HL-60/S4 treated with retinoic acid at 250 ng/mL for 4 days and 3 days (cell line): ENCODE results near the gene NRL.

Experiments used
- in situ Hi-C: fragments of 300-500 bp; cut with MboI; formaldehyde crosslinking; loops from 2 replicates; pipeline ENCODE4 v1.7.0; 2022; ENCODE audit warnings: low sequenced_read_pairs

Gene NRL

DNA sequence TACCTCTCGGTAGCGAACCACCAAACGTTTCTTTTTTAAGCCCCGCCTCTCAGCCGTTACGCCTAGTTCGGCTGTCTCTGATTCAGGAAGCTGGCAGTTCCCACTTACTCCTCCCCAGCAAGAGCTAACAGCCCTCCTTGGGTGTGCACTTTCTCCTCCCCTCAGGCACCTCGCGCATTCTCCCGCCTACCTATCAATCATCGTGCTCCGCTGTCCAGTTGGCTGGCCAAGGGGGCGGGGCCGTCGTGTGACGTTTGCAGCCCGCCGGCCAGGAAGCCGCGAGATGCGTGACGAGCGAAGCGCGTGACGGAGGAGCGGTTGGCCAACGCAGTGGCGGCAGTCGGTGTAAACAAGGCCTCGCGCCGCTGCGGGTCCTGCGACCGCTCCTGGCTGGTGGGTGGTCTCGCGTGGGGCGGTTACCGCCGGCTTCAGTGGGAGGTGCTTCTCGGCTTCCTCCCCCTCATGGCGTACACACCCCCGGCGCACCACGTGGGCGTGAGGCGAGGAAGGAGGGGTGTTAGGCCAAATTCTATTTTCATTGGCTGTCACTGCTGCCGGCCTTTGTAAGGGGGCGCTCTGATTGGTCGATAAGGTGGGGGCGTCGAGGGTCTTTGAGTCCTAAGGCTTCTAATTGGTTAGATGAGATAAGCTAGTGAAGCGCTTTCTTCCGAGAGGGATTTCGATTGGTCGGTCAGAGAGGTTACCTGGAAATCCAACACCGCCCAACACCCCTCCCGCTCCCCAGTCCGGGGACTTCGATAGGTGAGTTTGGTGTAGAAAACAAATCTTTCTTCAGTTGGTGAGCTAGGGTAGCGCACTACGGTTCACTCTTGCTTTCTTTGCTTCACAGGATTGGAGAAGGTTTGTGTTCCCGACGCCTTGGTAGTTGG lies at the start of gene NRL, which contains the start of gene DCAF11:
NRL (minus strand) TSS at position 418 of the 890 bp plus-strand sequence. CDS start 32,101 bp downstream, outside the sequence.
DCAF11 (plus strand) TSS at position 246 of the 890 bp plus-strand sequence. CDS start 818 bp downstream, outside the sequence.
- in situ Hi-C loops: no loop called here

DNA sequence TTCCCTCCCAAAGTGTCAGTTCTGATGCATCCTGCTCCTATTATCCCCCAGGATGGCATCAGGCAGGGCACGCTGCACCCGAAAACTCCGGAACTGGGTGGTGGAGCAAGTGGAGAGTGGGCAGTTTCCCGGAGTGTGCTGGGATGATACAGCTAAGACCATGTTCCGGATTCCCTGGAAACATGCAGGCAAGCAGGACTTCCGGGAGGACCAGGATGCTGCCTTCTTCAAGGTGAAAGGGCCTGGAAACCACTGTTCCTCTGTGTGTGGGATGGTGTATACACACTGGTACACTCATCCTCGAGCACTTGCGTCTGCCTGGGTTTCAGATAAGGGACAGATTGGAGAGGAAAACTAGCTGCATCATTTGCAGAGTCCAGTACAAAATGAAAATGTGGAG lies 47.3 kb upstream of the NRL start:
- in situ Hi-C loops: no loop called here

DNA sequence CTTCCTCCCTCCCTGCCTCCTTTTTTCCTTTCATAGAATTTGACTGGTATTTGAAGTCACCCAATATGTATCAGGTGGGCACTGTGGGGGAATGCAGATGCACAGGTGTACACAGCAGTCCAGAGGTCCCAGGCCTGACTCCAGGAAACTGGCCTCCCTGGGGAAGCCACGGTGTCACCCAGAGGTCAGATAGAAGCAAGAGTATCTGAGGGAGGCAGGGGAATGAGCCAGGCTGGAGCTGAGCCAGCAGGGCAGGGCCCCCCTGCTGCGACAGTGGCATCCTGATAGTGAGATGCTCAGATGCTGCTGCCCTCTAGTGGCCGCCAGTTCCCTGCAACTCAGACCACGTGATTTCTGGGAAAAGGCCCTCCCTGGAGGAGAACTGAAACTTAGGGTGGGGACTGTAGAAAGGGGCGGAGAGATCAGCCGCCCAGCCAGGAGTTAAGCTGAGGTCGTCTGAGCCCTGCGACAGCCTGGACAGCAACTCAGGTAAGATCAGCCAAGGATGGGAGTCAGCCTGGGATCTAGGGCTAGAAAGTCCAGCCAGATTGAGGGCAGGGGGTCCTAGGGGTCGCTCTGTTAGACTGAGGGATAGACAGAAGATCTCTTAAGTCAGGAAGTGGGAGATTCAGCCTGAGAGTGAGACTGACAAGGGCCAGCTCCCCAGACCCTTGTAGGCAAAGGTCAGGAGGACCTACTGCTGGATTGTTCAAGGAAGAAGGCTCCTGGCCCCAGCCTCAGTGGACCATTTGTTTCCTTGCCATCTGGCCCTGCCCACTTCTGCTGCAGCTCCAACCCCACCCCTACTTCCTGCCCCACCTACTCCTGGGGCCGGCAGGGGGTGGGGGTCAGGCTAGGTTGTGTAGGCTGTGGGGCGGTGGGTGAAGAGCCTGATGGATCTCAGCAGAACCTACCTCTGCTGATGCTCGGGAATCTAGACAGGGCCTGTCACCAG lies 46.4 kb upstream of the NRL start, which contains the start of gene IRF9:
IRF9 (plus strand) TSS at position 416 of the 955 bp plus-strand sequence. CDS start 880 bp downstream, outside the sequence.
- in situ Hi-C loops: no loop called here

DNA sequence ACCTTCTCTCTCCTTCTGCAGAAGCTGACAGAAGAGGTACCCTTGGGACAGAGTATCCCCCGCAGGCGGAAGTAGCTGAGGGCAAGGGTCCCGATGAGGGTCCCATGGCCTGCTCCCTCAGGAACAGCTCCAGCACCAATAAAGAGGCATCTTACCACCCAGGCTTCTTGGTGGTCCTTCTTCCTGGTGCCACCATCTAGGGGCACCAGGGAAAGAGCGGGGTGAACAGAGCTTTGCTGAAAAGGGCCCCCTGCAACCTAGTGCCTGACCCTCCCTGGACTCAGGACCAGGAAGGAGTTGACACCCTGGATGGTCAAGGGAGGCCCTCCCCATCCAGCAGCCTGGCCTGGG lies 45.7 kb upstream of the NRL start:
- in situ Hi-C loops: no loop called here

DNA sequence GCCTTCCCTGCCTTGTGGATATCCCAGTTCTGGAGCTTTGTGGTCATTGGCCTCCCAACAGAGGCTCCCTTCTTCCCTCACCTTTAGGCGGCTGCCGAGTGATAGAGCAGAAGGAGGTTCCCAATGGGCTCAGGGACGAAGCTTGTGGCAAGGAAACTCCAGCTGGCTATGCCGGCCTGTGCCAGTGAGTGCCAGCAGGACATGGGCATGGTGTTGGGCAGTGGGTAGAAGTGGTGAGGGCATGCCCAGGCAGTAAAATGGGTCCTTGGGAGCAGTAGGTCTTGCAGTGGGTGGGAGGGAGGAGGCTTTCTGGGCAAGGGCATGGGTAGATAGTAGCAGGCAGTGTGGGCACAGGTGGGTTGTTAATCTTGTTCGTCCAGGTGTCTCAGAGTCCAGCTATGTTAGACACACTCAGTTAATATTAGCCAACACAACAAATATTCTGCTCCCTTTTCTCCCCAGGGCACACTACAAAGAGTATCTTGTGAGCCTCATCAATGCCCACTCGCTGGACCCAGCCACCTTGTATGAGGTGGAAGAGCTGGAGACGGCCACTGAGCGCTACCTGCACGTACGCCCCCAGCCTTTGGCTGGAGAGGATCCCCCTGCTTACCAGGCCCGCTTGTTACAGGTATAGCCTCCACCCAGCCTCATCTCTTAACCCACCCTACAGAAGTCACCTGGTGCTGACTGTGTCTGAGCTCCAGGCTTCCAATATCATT lies 45.2 kb upstream of the NRL start:
- in situ Hi-C loops: no loop called here

DNA sequence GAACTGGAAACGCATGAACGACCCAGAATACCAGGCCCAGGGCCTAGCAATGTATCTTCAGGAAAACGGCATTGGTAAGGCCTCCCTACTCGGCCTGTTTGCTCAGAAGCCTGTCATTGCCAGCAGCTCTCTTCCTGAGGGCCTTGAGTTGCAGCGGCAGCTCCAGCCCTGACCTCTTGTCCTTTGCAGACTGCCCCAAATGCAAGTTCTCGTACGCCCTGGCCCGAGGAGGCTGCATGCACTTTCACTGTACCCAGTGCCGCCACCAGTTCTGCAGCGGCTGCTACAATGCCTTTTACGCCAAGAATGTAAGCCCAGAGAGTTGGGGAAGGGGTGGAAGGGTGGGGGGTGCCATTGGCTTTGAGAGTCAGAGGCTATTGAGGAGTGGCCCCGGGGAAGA lies 42.6 kb upstream of the NRL start:
- in situ Hi-C loops: no loop called here

DNA sequence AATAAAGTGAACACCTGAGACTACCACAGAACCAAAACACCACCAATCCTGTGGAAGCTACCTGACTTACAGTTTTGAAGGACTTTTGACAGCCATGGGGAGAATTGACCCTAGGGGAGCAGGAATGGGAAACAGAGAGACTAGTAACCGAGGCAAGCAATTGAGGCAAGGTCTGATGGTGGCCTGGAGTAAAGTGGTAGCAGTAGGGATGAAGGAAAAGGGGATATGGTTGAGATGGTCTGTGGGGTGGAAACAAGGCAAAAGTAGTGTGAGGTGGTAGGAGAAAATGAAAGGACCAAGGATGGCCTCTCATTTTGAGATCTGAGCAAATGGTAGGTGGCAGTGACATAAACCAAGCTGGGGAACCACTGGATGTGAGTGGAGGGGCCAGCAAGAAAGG lies 42.1 kb upstream of the NRL start:
- in situ Hi-C loops: no loop called here

DNA sequence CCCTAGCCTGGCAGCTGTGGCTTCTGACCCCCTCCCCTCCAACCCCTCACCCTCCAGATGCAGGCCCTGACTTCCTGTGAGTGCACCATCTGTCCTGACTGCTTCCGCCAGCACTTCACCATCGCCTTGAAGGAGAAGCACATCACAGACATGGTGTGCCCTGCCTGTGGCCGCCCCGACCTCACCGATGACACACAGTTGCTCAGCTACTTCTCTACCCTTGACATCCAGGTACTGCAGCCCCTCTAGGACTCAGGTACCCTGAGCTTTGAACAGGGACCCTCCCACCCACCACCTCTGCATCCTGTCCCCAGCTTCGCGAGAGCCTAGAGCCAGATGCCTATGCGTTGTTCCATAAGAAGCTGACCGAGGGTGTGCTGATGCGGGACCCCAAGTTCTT lies 40.4 kb upstream of the NRL start:
- in situ Hi-C loops: no loop called here

DNA sequence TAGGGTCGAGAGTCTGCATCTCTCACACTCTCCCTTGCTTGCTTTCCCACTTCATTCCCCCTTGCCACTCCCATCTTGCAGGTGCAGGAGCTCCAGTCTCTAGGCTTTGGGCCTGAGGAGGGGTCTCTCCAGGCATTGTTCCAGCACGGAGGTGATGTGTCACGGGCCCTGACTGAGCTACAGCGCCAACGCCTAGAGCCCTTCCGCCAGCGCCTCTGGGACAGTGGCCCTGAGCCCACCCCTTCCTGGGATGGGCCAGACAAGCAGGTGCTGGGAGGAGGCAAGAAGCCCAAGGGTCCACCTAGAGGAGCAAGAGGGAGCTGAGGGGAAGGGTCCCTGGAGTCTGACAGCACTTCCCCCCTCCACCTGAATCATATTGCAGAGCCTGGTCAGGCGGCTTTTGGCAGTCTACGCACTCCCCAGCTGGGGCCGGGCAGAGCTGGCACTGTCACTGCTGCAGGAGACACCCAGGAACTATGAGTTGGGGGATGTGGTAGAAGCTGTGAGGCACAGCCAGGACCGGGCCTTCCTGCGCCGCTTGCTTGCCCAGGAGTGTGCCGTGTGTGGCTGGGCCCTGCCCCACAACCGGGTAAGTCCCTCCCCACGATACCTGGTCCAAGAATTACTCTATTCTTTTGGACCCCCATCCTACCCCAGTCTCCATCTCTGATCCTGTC lies 36.8 kb upstream of the NRL start:
- in situ Hi-C loops: no loop called here

DNA sequence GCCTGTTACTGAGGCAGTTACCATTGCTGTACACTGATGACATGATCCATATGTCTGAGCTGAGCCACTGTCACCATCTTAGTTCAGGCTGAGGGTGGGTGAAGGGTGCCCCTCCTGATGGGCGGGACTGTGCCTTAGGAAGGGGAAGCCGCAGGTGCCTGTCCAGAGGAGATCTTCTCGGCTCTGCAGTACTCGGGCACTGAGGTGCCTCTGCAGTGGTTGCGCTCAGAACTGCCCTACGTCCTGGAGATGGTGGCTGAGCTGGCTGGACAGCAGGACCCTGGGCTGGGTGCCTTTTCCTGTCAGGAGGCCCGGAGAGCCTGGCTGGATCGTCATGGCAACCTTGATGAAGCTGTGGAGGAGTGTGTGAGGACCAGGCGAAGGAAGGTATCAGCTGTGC lies 36.2 kb upstream of the NRL start:
- in situ Hi-C loops: no loop called here

DNA sequence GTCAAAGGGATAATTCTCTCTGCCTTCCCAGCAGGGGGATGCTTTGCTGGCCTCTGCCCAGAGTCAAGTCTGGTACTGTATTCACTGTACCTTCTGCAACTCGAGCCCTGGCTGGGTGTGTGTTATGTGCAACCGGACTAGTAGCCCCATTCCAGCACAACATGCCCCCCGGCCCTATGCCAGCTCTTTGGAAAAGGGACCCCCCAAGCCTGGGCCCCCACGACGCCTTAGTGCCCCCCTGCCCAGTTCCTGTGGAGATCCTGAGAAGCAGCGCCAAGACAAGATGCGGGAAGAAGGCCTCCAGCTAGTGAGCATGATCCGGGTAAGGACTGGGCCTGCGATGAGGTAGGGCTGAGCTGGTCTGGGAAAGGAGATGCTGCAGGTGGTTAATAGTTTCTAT lies 35.8 kb upstream of the NRL start:
- in situ Hi-C loops: no loop called here

DNA sequence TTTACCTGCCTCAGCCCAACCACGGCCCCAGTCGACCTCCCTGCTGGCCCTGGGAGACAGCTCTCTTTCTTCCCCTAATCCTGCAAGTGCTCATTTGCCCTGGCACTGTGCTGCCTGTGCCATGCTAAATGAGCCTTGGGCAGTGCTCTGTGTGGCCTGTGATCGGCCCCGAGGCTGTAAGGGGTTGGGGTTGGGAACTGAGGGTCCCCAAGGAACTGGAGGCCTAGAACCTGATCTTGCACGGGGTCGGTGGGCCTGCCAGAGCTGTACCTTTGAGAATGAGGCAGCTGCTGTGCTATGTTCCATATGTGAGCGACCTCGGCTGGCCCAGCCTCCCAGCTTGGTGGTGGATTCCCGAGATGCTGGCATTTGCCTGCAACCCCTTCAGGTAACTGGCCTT lies 35.3 kb upstream of the NRL start:
- in situ Hi-C loops: no loop called here

DNA sequence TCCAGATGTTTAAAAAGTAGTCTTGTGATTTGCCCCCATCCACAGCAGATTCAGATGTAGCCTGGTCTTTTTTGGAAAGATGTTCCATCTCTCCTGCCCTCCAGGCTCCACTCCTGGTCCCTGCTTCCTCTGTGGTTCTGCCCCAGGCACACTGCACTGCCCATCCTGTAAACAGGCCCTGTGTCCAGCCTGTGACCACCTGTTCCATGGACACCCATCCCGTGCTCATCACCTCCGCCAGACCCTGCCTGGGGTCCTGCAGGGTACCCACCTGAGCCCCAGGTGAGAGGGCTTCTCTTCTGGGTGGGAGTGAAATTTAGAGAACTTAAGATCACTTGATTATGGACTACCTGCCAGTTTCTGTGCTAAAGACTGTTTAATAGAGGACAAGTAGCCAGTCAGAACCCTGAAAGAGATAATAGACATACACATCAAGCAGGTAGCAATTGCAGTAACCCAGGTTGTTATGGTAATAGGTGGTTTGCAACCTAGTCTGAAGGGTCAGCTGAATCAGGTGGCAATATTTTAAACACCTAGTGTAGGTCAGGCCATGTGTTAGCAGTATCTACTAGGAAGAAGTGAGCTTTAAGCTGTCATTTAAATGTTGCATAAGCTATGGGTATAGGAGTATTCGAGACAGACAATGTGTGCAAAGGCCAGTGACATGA lies 34.7 kb upstream of the NRL start:
- in situ Hi-C loops: no loop called here

DNA sequence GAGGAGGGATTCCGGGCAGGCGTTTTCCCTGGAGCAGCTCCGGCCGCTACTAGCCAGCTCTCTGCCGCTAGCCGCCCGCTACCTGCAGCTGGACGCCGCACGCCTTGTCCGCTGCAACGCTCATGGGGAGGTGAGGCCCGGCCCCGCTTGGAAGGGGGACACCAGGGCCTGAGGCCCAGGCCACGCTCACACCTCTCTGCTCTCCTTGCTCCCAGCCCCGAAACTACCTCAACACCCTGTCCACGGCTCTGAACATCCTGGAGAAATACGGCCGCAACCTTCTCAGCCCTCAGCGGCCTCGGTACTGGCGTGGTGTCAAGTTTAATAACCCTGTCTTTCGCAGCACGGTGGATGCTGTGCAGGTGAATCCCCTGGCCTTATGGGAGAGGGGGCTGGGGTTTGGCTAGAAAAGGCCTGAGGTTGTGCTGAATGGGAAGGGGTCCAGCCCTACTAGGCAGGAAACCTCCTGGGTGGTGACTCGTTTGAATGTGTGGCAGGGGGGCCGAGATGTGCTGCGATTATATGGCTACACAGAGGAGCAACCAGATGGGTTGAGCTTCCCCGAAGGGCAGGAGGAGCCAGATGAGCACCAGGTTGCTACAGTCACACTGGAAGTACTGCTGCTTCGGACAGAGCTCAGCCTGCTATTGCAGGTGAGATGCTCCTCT lies 33.1 kb upstream of the NRL start:
- in situ Hi-C loops: no loop called here

DNA sequence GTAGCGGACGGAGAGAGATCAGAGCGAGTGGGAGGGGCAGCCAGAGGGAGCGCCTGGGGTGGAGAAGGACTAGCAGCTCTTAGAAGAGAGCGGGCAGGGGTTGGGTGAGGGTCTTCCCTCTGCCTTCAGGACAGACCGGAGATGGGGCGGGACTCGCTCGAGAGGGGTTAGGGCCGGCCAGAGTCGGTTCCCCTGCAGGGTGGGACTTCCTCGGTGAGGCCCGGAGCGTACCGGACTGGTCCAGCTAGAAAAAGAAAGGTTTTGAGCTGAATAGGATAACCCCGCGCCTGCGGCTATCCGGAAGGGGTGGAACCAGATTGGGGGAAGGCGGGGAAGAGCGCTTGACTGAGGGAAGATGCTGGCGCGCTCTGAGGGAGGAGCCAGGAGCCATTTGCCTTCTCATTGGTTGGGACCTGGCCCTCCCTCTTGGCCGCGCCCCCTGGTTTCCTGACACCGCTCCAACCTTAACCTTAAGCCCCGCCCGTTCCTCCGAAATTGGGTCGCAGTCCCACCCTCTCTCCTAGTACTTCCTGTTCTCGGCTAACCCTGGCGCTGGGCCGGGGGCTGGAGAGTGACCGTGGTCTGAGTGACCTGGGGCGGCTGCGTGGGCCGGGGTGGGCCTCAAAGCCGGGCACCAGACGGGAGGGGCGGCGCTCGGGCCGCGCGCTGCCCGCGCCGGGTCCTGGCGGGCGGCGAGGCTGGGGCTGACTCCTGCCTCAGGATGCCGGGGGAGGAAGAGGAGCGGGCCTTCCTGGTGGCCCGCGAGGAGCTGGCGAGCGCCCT lies 32.4 kb upstream of the NRL start, which contains the start of gene RNF31:
RNF31 (plus strand) TSS at position 521 of the 783 bp plus-strand sequence; CDS start at position 722, 201 bp downstream.
- in situ Hi-C loops: no loop called here

DNA sequence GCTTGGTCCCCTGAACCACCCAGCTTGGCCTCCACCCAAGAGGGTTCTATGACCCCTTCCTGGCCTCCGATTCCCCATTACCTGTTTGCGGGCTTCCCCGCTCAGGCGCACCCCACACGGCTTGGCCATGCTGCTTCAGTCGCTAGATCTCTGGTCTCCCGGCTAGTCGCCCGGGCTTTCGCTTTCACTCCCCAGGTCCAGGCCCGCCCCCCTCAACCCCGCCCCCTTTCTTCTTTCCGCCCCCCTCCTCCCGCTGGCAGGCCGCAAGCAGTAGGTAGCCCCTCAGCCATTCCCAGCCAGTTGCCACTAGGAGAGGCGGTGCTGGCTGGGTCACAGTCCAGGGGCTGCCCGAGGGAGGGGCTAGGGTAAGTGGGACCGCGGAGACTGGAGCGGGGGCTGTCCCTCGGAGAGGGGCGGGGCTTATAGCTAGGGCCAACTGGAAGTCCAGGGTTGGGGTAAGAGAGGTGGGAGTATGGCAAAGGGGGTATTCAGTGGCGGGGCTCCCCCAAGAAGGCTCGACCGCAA lies 31.8 kb upstream of the NRL start, which contains the start of gene PSME2:
PSME2 (minus strand) TSS at position 158 of the 525 bp plus-strand sequence; CDS start at position 129, 29 bp downstream.
- in situ Hi-C loops: no loop called here

DNA sequence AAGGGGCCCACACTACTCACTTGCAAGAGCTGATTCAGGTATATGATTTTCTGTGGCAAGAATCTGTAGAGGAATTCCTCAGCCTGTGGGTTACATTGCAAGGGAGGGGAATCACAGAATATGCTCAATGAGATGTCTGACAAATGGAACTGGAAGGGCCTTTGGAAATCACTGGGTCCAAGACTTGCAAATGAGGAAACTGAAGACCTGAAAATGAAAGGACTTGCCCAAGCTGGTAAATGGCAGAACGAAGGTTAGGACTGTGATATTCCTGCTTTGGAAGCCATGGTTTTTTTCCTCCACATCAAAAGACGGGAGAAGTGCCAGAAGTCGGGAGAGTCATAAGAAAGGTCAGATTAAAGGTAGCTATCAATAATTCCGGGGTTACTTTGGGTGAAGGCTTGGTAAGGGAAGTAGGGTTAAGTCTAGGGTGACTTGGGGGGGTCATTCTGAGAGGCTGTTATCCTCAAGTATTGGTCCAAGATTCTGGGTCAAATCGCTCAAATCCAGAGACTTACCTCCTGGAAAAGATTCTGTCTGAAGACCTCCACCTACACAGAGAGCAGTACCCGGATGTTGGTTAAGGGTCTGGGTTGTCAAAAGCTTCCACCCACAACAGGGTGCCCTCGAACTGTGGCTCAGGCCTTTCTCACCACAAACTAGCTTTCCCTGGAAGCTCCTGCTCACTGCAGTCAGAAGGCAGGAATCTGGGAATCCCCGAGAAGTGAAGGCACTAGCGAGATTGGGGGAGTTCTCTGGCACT lies 31.1 kb upstream of the NRL start:
- in situ Hi-C loops: no loop called here
